ENCODE results near the gene LAS1L. TPM values are rescaled to one million over a fixed set of nuclear protein-coding genes. Genes with fewer than 3 reads are reported as not detected.

Gene LAS1L
- total RNA-seq, 1 donor from 2014 or later = 45.9 TPM

GRCh38 chrX:65578346-65578745, 43.8 kb upstream of the LAS1L start:
- H3K27me3 Mint-ChIP-seq (ENCODE audit: insufficient read depth, low read depth) = no peaks in the 10 kb centered on the region
- H3K36me3 ChIP-seq = no peaks in the 10 kb centered on the region
- no peaks in the 10 kb centered on the region for H3K9me3 ChIP-seq (ENCODE audit: low read depth)
- no peaks in the 10 kb centered on the region for H3K36me3 Mint-ChIP-seq
- H3K9me3 Mint-ChIP-seq = no peaks in the 10 kb centered on the region
- H3K27ac Mint-ChIP-seq = no peak overlapping the region
- H3K27ac ChIP-seq = no peak overlapping the region
- H3K4me2 ChIP-seq = no peak overlapping the region
- H3K4me1 ChIP-seq = no peaks in the 10 kb centered on the region
- no peak overlapping the region for H2AFZ ChIP-seq (replicated peaks)
- H4K20me1 ChIP-seq (ENCODE audit: low read depth) = no peaks in the 10 kb centered on the region
- no peak overlapping the region for H3K4me3 ChIP-seq
- DNase-seq (ENCODE audit: low spot score) = no peak
- H3K79me2 ChIP-seq (ENCODE audit: low read depth) = no peaks in the 10 kb centered on the region
- H3K27me3 ChIP-seq = no peaks in the 10 kb centered on the region
- no peaks in the 10 kb centered on the region for H3F3A ChIP-seq (ENCODE audit: low read depth)
- peaks cover 6% of the 10 kb centered on the region for H3K4me1 Mint-ChIP-seq
- TF ChIP-seq, protein P1, sequence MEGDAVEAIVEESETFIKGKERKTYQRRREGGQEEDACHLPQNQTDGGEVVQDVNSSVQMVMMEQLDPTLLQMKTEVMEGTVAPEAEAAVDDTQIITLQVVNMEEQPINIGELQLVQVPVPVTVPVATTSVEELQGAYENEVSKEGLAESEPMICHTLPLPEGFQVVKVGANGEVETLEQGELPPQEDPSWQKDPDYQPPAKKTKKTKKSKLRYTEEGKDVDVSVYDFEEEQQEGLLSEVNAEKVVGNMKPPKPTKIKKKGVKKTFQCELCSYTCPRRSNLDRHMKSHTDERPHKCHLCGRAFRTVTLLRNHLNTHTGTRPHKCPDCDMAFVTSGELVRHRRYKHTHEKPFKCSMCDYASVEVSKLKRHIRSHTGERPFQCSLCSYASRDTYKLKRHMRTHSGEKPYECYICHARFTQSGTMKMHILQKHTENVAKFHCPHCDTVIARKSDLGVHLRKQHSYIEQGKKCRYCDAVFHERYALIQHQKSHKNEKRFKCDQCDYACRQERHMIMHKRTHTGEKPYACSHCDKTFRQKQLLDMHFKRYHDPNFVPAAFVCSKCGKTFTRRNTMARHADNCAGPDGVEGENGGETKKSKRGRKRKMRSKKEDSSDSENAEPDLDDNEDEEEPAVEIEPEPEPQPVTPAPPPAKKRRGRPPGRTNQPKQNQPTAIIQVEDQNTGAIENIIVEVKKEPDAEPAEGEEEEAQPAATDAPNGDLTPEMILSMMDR (IDR thresholded peaks at IDR 0.05) = no peak
- TF ChIP-seq EZH2 (IDR thresholded peaks at IDR 0.05) (no peak), EZH2phosphoT487 (IDR thresholded peaks at IDR 0.05) (no peak)
- no peak overlapping the region for H3K4me3 Mint-ChIP-seq
- H3K9ac ChIP-seq = no peak overlapping the region

DNA sequence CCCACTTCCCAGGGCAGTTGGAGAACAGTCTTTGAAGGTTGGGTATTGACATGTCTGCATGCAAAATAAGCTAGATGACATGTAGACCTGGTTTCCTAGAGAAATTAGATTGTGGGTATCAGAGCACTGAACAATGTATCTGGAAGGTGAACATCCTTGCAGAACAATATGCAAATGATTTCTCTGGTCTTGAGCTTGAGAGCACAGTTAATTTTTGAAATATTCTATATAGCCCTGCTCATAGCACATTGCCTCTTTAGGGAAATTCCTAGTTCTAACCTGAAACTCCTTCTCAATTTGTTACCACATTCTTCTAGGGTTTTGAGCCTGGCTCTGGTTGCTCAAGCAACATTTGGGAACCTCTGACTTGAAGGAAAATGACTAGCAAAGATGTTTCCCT, 41.6 kb upstream of the LAS1L start:
- Mint-ChIP-seq H3K36me3 (no peaks in the 10 kb centered on the region), H3K9me3 (no peaks in the 10 kb centered on the region), H3K27me3 (ENCODE audit: insufficient read depth, low read depth) (no peaks in the 10 kb centered on the region), H3K4me1 (peaks cover 2% of the 10 kb centered on the region), H3K4me3 (no peak overlapping the region), H3K27ac (no peak overlapping the region)
- H3K36me3 ChIP-seq = no peaks in the 10 kb centered on the region
- no peaks in the 10 kb centered on the region for H3K79me2 ChIP-seq (ENCODE audit: low read depth)
- H3K4me2 ChIP-seq = no peak overlapping the region
- H3K4me1 ChIP-seq = no peaks in the 10 kb centered on the region
- H3K27ac ChIP-seq = no peak overlapping the region
- no peaks in the 10 kb centered on the region for H3F3A ChIP-seq (ENCODE audit: low read depth)
- no peaks in the 10 kb centered on the region for H4K20me1 ChIP-seq (ENCODE audit: low read depth)
- DNase-seq (ENCODE audit: low spot score) = no peak
- no peak overlapping the region for H3K9ac ChIP-seq
- H3K9me3 ChIP-seq (ENCODE audit: low read depth) = no peaks in the 10 kb centered on the region
- no peaks in the 10 kb centered on the region for H3K27me3 ChIP-seq
- TF ChIP-seq, protein P1 (IDR thresholded peaks at IDR 0.05) = no peak
- TF ChIP-seq EZH2phosphoT487 (IDR thresholded peaks at IDR 0.05) = no peak
- no peak for TF ChIP-seq EZH2 (IDR thresholded peaks at IDR 0.05)
- H2AFZ ChIP-seq (replicated peaks) = no peak overlapping the region
- no peak overlapping the region for H3K4me3 ChIP-seq

GRCh38 chrX:65575022-65575421, 40.4 kb upstream of the LAS1L start:
- DNase-seq (ENCODE audit: low spot score) = no peak
- no peaks in the 10 kb centered on the region for H3K36me3 ChIP-seq
- no peaks in the 10 kb centered on the region for H3K4me1 ChIP-seq
- Mint-ChIP-seq H3K36me3 (no peaks in the 10 kb centered on the region), H3K4me1 (peaks cover 2% of the 10 kb centered on the region), H3K9me3 (peaks cover 2% of the 10 kb centered on the region), H3K27ac (no peak overlapping the region), H3K27me3 (ENCODE audit: insufficient read depth, low read depth) (peaks cover 3% of the 10 kb centered on the region), H3K4me3 (no peak overlapping the region)
- no peaks in the 10 kb centered on the region for H3F3A ChIP-seq (ENCODE audit: low read depth)
- no peak overlapping the region for H3K27ac ChIP-seq
- TF ChIP-seq EZH2phosphoT487 (IDR thresholded peaks at IDR 0.05) (no peak), EZH2 (IDR thresholded peaks at IDR 0.05) (no peak)
- TF ChIP-seq, protein P1 (IDR thresholded peaks at IDR 0.05) = no peak
- no peak overlapping the region for H3K4me2 ChIP-seq
- no peak overlapping the region for H3K4me3 ChIP-seq
- no peaks in the 10 kb centered on the region for H3K9me3 ChIP-seq (ENCODE audit: low read depth)
- no peaks in the 10 kb centered on the region for H3K79me2 ChIP-seq (ENCODE audit: low read depth)
- no peak overlapping the region for H3K9ac ChIP-seq
- no peaks in the 10 kb centered on the region for H3K27me3 ChIP-seq
- H4K20me1 ChIP-seq (ENCODE audit: low read depth) = no peaks in the 10 kb centered on the region
- no peak overlapping the region for H2AFZ ChIP-seq (replicated peaks)

All from neural progenitor cell (in vitro differentiated cells).